MCF 10A (cell line): ENCODE data around the gene ACER1. TPM values are rescaled to one million over a fixed set of nuclear protein-coding genes. Genes with fewer than 3 reads are reported as not detected.
"Not testable (repeated sequence)": the region's sequence is repeated elsewhere in the genome, so short reads cannot be mapped to it uniquely, and the experiment has no call there.

Source experiments
- BruUV-seq: library from RNA; stranded (reverse); fragments of 400-500 nt; replicated peaks from 2 replicates; lab custom pipeline; 2021; lab: Mats Ljungman, UMichigan
- CTCF ChIA-PET: fragments of 300-600 bp; sonication (Branson Sonifier 250); formaldehyde crosslinking; extraction: SDS; loops from one replicate; lab custom pipeline; 2021; ENCODE audit warnings: antibody characterized with exemption, inconsistent platforms; lab: Yijun Ruan, JAX
- POLR2A ChIA-PET: fragments of 300-600, 350-650 bp; sonication (Branson Sonifier 250); formaldehyde crosslinking; extraction: SDS; loops from one replicate; lab custom pipeline; 2020; ENCODE audit warnings: antibody characterized with exemption, inconsistent platforms; lab: Yijun Ruan, JAX
- DNase-seq: peaks from one replicate; pipeline ENCODE4 v3.0.0-alpha.2; 2018; ENCODE audit not compliant: unreplicated experiment
- H3K27ac Mint-ChIP-seq: one replicate; pipeline ENCODE4 v1.8.0; 2022; ENCODE audit warnings: mild to moderate bottlenecking, low read depth, mixed read lengths; ENCODE audit not compliant: unreplicated experiment
- H3K27me3 Mint-ChIP-seq: one replicate; pipeline ENCODE4 v1.8.0; 2022; ENCODE audit warnings: mixed read lengths; ENCODE audit not compliant: insufficient read depth, unreplicated experiment
- H3K36me3 Mint-ChIP-seq: one replicate; pipeline ENCODE4 v1.8.0; 2022; ENCODE audit warnings: mild to moderate bottlenecking, moderate library complexity, mixed read lengths; ENCODE audit not compliant: insufficient read depth, unreplicated experiment
- H3K4me1 Mint-ChIP-seq: one replicate; pipeline ENCODE4 v1.8.0; 2022; ENCODE audit warnings: mixed read lengths; ENCODE audit not compliant: insufficient read depth, unreplicated experiment
- H3K4me3 Mint-ChIP-seq: one replicate; pipeline ENCODE4 v1.8.0; 2022; ENCODE audit warnings: mild to moderate bottlenecking, moderate library complexity, mixed read lengths; ENCODE audit not compliant: unreplicated experiment
- H3K9me3 Mint-ChIP-seq: one replicate; pipeline ENCODE4 v1.8.0; 2022; ENCODE audit warnings: mixed read lengths; ENCODE audit not compliant: unreplicated experiment
- intact Hi-C: fragments of 100-400 bp; cut with micrococcal nuclease; formaldehyde crosslinking; loops from 2 replicates; pipeline ENCODE4 v1.14.1; 2022
- total RNA-seq: library from RNA; stranded (reverse); gene quantifications from 2 replicates; pipeline ENCODE4 v1.2.3, GENCODE V29; 2022
- TF ChIP-seq, protein P1 (sequence below): fragments of 200-600 bp; IDR thresholded peaks from one replicate; pipeline ENCODE4 v1.8.0; 2022; ENCODE audit warnings: antibody characterized with exemption, mild to moderate bottlenecking; ENCODE audit not compliant: unreplicated experiment

Gene ACER1
- total RNA-seq, 1 experiment from 2014 or later: not detected

DNA sequence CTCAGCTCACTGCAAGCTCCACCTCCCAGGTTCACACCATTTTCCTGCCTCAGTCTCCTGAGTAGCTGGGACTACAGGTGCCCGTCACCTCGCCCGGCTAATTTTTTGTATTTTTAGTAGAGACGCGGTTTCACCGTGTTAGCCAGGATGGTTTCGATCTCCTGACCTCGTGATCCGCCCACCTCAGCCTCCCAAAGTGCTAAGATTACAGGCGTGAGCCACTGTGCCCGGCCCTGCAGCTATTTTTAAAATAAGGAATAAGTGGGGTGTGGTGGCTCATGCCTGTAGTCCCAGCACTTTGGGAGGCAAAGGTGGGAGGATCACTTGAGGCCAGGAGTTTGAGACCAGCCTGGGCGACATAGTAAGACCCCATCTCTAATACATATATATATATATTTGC is 27.0 kb upstream of the ACER1 start:
- Mint-ChIP-seq H3K36me3 (peaks cover 35% of the 10 kb centered on the region), H3K4me1 (peaks cover 16% of the 10 kb centered on the region)
- DNase-seq, H3K4me3 Mint-ChIP-seq, H3K9me3 Mint-ChIP-seq, BruUV-seq, H3K27me3 Mint-ChIP-seq, H3K27ac Mint-ChIP-seq: not testable (repeated sequence)
- POLR2A ChIA-PET: interaction anchor here (0.7 to 1.2 kb wide), 3 partner anchors 46 to 728 kb away, joined by 3 to 5 read pairs (median 3); no protein-coding TSS in a partner anchor
- CTCF ChIA-PET: interaction anchor here (0.8 kb wide), 1 partner anchor 142 kb away, joined by 4 read pairs; no protein-coding TSS in a partner anchor
- intact Hi-C loops: loop anchor here (10.0 kb wide), 1 partner anchor 504 kb away; no protein-coding TSS in a partner anchor

DNA sequence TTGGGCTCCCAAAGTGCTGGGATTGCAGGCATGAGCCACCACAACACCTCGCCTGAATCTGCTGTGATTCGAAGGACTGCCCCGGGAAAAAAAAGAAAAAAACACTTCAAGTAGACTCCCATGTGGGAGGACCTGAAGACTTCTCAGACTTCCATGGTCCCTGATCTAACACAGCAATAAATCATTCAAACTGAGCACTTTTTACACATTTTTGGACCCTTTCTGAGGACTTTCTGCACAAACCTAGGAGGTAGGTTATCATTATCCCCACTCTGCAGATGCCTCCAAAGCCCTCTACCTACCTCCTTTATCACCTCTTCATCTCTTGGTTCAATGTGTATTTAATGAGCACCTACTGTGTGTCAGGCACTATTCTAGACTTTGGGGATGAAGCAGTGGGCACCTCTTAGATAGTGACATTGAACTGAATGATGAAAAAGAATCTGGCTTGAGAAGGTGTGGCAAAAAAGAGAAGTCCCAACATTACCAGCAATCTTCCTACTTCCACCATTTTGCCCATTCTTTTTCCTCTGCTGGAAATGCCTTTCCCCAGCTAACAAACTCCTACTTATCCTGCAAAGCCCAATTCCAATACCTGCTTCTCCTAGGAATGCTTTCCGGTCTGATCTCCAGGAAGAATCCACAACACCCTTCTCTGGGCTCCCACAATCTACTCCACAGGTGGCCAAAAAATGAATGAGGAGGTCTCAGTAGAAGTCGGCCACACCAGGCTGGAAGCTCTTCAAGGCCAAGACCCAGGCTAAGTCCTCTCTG is 26.3 kb upstream of the ACER1 start:
- no peak for DNase-seq
- POLR2A ChIA-PET: interaction anchor here (0.7 kb wide), 1 partner anchor 728 kb away, joined by 3 read pairs; no protein-coding TSS in a partner anchor
- no TSS peak for BruUV-seq
- Mint-ChIP-seq H3K27ac (no peak overlapping the region), H3K9me3 (no peaks in the 10 kb centered on the region), H3K27me3 (no peaks in the 10 kb centered on the region), H3K36me3 (peaks cover 28% of the 10 kb centered on the region), H3K4me1 (peaks cover 16% of the 10 kb centered on the region), H3K4me3 (no peak overlapping the region)
- intact Hi-C loops: loop anchor here (10.0 kb wide), 1 partner anchor 505 kb away; no protein-coding TSS in a partner anchor
- TF ChIP-seq, protein P1, sequence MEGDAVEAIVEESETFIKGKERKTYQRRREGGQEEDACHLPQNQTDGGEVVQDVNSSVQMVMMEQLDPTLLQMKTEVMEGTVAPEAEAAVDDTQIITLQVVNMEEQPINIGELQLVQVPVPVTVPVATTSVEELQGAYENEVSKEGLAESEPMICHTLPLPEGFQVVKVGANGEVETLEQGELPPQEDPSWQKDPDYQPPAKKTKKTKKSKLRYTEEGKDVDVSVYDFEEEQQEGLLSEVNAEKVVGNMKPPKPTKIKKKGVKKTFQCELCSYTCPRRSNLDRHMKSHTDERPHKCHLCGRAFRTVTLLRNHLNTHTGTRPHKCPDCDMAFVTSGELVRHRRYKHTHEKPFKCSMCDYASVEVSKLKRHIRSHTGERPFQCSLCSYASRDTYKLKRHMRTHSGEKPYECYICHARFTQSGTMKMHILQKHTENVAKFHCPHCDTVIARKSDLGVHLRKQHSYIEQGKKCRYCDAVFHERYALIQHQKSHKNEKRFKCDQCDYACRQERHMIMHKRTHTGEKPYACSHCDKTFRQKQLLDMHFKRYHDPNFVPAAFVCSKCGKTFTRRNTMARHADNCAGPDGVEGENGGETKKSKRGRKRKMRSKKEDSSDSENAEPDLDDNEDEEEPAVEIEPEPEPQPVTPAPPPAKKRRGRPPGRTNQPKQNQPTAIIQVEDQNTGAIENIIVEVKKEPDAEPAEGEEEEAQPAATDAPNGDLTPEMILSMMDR: no peak
- CTCF ChIA-PET: interaction anchor here (0.8 kb wide), 1 partner anchor 141 kb away, joined by 4 read pairs; no protein-coding TSS in a partner anchor

DNA sequence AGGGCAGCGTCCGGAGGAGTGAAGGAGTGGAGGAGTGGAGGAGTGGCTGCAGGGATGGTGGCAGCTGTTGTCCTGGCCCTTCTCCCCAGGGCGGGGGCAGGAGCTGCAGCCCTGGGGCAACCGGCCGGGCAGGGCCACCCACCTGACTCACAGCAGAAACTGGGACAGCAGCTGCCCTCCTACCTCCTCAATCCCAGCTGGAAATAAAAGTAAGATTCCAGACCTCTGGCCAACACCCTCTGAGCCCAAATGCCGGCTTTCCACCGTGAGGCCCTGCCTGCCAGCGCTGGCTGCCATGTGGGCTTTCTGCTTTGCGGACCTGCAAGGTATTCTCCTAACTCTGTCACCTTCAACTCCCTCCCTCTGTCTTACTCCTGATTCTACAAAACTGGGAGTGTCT is 24.6 kb upstream of the ACER1 start:
- CTCF ChIA-PET: interaction anchor here (0.8 kb wide), 1 partner anchor 14 kb away, joined by 4 read pairs; the partner anchor contains the start of gene ALKBH7
- BruUV-seq: no TSS peak
- no peak for DNase-seq
- no peak overlapping the region for H3K4me3 Mint-ChIP-seq
- no peaks in the 10 kb centered on the region for H3K9me3 Mint-ChIP-seq
- peaks cover 16% of the 10 kb centered on the region for H3K4me1 Mint-ChIP-seq
- no peaks in the 10 kb centered on the region for H3K27me3 Mint-ChIP-seq
- H3K27ac Mint-ChIP-seq: no peak overlapping the region
- peaks cover 14% of the 10 kb centered on the region for H3K36me3 Mint-ChIP-seq
- POLR2A ChIA-PET: interaction anchor here (0.6 to 1.1 kb wide), 4 partner anchors 22 to 1165 kb away, joined by 3 to 5 read pairs (median 3); partner anchors contain the start of gene GTF2F1
- TF ChIP-seq, protein P1: no peak
- intact Hi-C loops: no loop called here

DNA sequence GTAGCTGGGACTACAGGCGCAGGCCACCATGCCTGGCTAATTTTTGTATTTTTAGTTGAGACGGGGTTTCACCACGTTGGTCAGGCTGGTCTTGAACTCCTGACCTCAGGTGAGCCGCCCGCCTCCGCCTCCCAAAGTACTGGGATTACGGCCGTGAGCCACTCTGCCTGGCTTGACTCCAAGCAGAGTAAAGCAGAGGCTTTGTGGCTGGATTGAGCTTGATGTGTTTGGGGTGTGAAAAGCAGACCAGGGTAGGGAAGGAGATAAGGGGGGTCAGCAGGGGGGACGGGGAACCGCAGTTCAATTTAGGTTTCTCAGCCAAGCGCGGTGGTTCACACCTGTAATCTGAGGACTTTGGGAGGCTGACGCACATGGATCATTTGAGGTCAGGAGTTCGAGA is 23.8 kb upstream of the ACER1 start:
- peaks cover 6% of the 10 kb centered on the region for H3K36me3 Mint-ChIP-seq
- CTCF ChIA-PET: interaction anchor here (1.1 kb wide), 1 partner anchor 61 kb away, joined by 3 read pairs; no protein-coding TSS in a partner anchor
- H3K27me3 Mint-ChIP-seq: no peaks in the 10 kb centered on the region
- no peak for DNase-seq
- no TSS peak for BruUV-seq
- H3K4me3 Mint-ChIP-seq: no peak overlapping the region
- H3K9me3 Mint-ChIP-seq: no peaks in the 10 kb centered on the region
- POLR2A ChIA-PET: interaction anchor here (0.6 kb wide), 1 partner anchor 637 kb away, joined by 3 read pairs; the partner anchor contains the start of gene LONP1
- intact Hi-C loops: no loop called here
- TF ChIP-seq, protein P1: no peak
- peaks cover 12% of the 10 kb centered on the region for H3K4me1 Mint-ChIP-seq
- no peak overlapping the region for H3K27ac Mint-ChIP-seq

DNA sequence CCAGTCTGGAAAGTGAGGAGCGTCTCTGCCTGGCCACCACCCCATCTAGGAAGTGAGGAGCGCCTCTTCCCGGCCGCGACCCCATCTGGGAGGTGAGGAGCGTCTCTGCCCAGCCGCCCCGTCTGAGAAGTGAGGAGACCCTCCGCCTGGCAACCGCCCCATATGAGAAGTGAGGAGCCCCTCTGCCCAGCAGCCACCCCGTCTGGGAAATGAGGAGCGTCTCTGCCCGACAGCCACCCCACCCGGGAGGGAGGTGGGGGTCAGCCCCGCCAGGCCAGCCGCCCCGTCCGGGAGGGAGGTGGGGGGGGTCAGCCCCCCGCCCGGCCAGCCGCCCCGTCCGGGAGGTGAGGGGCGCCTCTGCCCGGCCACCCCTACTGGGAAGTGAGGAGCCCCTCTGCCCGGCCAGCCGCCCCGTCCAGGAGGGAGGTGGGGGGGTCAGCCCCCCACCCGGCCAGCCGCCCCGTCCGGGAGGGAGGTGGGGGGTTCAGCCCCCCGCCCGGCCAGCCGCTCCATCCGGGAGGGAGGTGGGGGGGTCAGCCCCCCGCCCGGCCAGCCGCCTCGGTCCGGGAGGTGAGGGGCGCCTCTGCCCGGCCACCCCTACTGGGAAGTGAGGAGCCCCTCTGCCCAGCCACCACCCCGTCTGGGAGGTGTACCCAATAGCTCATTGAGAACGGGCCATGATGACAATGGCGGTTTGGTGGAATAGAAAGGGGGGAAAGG is 22.1 kb upstream of the ACER1 start:
- H3K36me3 Mint-ChIP-seq, H3K9me3 Mint-ChIP-seq, H3K27ac Mint-ChIP-seq, H3K4me3 Mint-ChIP-seq, DNase-seq, POLR2A ChIA-PET, BruUV-seq, H3K27me3 Mint-ChIP-seq: not testable (repeated sequence)
- CTCF ChIA-PET: interaction anchor here (1.2 to 3.5 kb wide), 2 partner anchors 19 to 137 kb away, joined by 3 to 26 read pairs; no protein-coding TSS in a partner anchor
- intact Hi-C loops: loop anchor here (2.0 kb wide), 1 partner anchor 189 kb away; no protein-coding TSS in a partner anchor
- H3K4me1 Mint-ChIP-seq: peaks cover 11% of the 10 kb centered on the region
